ENCODE results near the gene CHRNB2. TPM values are rescaled to one million over a fixed set of nuclear protein-coding genes. Genes with fewer than 3 reads are reported as not detected.

Gene CHRNB2
- total RNA-seq, 4 donors from 2014 or later, result 1.1 TPM; not detected in 3

DNA sequence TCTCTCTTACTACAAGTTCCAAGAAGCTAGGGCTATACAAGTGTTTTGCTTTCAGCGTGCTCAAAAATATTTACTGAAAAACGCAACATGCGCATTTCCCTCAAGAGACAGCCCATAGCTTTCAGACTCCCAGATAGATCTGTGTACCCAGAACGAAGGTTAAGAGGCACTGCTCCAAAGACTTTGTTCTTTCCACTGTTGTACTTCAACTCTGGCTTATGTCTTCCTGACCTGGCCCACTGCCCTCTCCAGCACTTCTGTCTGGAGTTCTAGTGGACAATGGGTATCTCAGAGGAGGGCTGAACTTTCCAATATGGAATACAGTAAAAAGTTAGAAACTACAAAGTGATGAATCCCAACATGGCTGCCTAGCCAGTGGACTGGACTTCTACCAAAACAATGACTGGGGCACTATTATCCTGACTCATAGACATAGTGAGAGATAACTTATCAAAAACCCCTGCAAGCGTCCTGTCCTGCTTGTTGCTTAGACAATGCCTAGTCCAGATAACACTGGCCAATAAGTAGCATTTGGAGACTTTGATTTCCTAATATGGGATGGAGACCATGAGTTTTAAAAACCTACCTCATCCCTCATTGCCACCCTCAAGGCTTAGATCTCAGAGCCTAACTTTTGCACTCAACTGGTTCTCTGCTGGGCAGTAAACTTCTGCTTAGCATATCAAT, 49.2 kb downstream of the CHRNB2 start:
- H3K4me1 ChIP-seq, result peaks cover 0 to 7% of the 10 kb centered on the region in 2 donors
- H3K4me3 ChIP-seq, result no peak overlapping the region
- no peak for DNase-seq
- H3K9me3 ChIP-seq, result no peaks in the 10 kb centered on the region
- intact Hi-C loops (cut with DNase I; ENCODE audit: low total_unique reads), result no loop called here
- H3K27ac ChIP-seq, result no peak overlapping the region
- no peak for TF ChIP-seq POLR2A (IDR thresholded peaks at IDR 0.05)
- TF ChIP-seq, protein P1, sequence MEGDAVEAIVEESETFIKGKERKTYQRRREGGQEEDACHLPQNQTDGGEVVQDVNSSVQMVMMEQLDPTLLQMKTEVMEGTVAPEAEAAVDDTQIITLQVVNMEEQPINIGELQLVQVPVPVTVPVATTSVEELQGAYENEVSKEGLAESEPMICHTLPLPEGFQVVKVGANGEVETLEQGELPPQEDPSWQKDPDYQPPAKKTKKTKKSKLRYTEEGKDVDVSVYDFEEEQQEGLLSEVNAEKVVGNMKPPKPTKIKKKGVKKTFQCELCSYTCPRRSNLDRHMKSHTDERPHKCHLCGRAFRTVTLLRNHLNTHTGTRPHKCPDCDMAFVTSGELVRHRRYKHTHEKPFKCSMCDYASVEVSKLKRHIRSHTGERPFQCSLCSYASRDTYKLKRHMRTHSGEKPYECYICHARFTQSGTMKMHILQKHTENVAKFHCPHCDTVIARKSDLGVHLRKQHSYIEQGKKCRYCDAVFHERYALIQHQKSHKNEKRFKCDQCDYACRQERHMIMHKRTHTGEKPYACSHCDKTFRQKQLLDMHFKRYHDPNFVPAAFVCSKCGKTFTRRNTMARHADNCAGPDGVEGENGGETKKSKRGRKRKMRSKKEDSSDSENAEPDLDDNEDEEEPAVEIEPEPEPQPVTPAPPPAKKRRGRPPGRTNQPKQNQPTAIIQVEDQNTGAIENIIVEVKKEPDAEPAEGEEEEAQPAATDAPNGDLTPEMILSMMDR (IDR thresholded peaks at IDR 0.05), result no peak
- H3K36me3 ChIP-seq, result no peaks in the 10 kb centered on the region
- no peaks in the 10 kb centered on the region for H3K27me3 ChIP-seq

DNA sequence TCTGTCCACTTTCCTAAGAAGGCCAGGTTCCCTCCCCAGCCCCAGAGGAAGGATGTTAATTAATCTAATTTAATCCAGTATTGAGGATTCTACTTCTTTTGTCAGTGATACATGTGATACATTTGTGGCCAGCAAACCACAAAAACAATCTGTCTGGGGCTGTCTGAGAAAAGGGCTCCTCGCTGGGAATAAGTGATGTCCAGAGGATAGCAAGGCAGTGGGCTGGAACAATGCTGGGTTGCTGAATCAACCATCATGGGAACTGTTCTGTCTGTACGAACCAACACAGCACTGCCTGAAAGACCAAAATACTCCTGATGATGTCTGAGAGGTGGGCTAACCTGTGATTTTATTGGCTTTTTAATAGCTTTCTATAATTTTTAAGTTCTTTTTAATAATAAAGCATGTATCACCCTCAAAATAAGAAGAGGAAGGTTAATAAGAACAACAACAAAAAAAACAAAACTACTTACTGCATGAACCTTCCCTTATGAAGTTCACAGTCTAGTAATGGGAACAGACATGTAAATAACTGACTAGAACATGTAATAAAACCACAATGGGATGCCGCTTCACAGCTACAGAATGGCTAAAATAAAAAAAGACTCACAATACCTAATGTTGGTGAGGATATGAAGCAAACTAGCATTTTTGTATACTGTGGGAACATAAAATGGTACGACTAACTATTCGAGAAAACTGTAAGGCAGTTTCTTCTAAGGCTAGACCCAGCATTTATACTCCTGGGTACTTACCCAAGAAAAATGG, 51.8 kb downstream of the CHRNB2 start:
- Histone ChIP-seq H3K9me3 (no peaks in the 10 kb centered on the region), H3K36me3 (no peaks in the 10 kb centered on the region), H3K27ac (no peak overlapping the region), H3K27me3 (no peaks in the 10 kb centered on the region), H3K4me3 (no peak overlapping the region), H3K4me1 (peaks cover 0 to 7% of the 10 kb centered on the region in 2 donors)
- no peak for TF ChIP-seq POLR2A (IDR thresholded peaks at IDR 0.05)
- TF ChIP-seq, protein P1 (IDR thresholded peaks at IDR 0.05), result no peak
- intact Hi-C loops (cut with DNase I; ENCODE audit: low total_unique reads), result no loop called here
- no peak for DNase-seq

DNA sequence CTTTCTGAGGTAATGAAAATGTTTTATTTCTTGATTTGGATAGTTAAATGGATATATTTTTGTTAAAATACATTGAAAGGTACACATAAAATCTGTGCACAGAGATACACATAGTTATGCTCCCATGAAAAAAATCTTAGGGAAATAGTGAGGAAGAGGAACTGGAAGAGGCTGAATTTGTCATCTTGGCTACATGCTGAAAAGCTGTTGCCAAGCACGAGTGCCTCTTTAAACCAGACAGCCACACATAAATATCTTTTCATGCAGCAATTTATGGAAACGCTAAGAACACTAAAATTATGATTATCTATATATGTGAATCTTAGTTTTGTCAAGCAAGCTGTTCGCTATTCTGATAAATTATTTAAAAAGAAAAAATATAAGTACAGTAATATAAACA, 53.2 kb downstream of the CHRNB2 start:
- Histone ChIP-seq H3K4me1 (peaks cover 0 to 7% of the 10 kb centered on the region in 2 donors), H3K4me3 (no peak overlapping the region), H3K27ac (no peak overlapping the region), H3K9me3 (no peaks in the 10 kb centered on the region), H3K36me3 (no peaks in the 10 kb centered on the region), H3K27me3 (no peaks in the 10 kb centered on the region)
- intact Hi-C loops (cut with DNase I; ENCODE audit: low total_unique reads), result no loop called here
- no peak for TF ChIP-seq POLR2A (IDR thresholded peaks at IDR 0.05)
- TF ChIP-seq, protein P1 (IDR thresholded peaks at IDR 0.05), result no peak
- DNase-seq, result no peak

DNA sequence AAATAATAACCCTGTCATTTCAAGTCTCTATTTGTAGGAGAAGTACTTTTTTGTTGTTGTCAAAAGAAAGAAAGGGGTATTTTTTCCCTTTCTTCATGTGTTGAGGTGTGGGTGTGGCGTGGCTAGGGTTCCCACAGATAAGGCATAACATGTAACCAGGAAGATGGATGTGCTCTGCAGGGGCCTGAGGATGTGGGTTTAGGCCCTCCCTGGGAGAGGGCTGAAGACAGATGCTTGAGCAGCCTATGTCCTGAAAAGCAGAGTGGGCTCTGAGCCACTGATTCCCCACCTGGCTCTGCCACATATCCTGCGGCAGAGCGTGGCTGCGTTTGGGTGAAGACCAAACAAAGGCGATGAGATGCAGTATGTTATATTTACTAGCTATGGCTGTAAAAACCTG, 54.3 kb downstream of the CHRNB2 start:
- H3K4me1 ChIP-seq, result peaks cover 0 to 7% of the 10 kb centered on the region in 2 donors
- intact Hi-C loops (cut with DNase I; ENCODE audit: low total_unique reads), result no loop called here
- H3K9me3 ChIP-seq, result no peaks in the 10 kb centered on the region
- no peaks in the 10 kb centered on the region for H3K27me3 ChIP-seq
- H3K4me3 ChIP-seq, result no peak overlapping the region
- H3K36me3 ChIP-seq, result no peaks in the 10 kb centered on the region
- TF ChIP-seq, protein P1 (IDR thresholded peaks at IDR 0.05), result no peak
- TF ChIP-seq POLR2A (IDR thresholded peaks at IDR 0.05), result no peak
- no peak overlapping the region for H3K27ac ChIP-seq
- DNase-seq, result no peak

DNA sequence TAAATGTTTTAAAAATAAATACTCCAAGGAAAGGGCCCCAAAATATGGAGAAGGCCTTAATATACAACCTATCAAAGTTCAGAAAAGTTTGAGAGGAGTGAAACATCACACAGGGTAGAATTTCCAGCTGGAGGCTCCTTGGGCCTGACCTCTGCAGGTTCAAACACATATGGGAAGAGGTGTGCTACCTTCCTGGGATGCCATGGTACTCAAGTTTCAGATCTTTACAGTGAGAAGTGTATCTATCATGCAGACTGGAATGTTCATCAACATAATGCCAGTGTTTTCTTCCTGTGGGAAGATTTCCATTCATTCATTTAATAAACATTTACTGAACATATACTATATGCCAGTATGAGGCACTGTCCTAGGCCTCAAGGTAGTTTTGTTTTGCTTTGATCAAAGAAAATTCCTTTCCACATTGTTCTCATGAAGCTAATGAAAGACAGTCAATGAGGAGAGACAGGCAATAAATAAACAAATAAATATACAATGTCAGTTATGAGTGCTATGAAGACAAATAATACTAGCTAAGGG, 55.0 kb downstream of the CHRNB2 start:
- no peak for TF ChIP-seq POLR2A (IDR thresholded peaks at IDR 0.05)
- TF ChIP-seq, protein P1 (IDR thresholded peaks at IDR 0.05), result no peak
- intact Hi-C loops (cut with DNase I; ENCODE audit: low total_unique reads), result no loop called here
- no peaks in the 10 kb centered on the region for H3K36me3 ChIP-seq

More for the DNA sequence above, 55.0 kb downstream of the CHRNB2 start:
- Histone ChIP-seq H3K4me3 (no peak overlapping the region), H3K4me1 (peaks cover 0 to 7% of the 10 kb centered on the region in 2 donors), H3K9me3 (no peaks in the 10 kb centered on the region), H3K27me3 (no peaks in the 10 kb centered on the region), H3K27ac (no peak overlapping the region)
- DNase-seq, result no peak
